KMS-11 (cell line): Measurements from ENCODE around the gene TP53AIP1.

Experiments
- H2AFZ ChIP-seq: fragments of 200-600 bp; sonication (generic); 2 replicates; pipeline ENCODE4 v1.6.1; 2016; ENCODE audit warnings: antibody characterized with exemption, mixed run types, low read depth
- H3K27ac ChIP-seq: fragments of 200-600 bp; sonication (generic); 2 replicates; pipeline ENCODE4 v1.6.1; 2016; ENCODE audit warnings: mild to moderate bottlenecking, mixed run types
- H3K27me3 ChIP-seq: fragments of 200-600 bp; sonication (generic); 2 replicates; pipeline ENCODE4 v1.6.1; 2017; ENCODE audit warnings: mild to moderate bottlenecking, low read depth, mixed run types, moderate library complexity; ENCODE audit not compliant: insufficient read depth
- H3K36me3 ChIP-seq: fragments of 200-600 bp; sonication (generic); 2 replicates; pipeline ENCODE4 v1.6.1; 2017; ENCODE audit warnings: mild to moderate bottlenecking, mixed run types; ENCODE audit not compliant: insufficient read depth
- H3K4me1 ChIP-seq: fragments of 200-600 bp; sonication (generic); 2 replicates; pipeline ENCODE4 v1.6.1; 2016; ENCODE audit warnings: mild to moderate bottlenecking, low read depth, mixed run types; ENCODE audit not compliant: poor library complexity, severe bottlenecking
- H3K4me2 ChIP-seq: fragments of 200-600 bp; sonication (generic); 2 replicates; pipeline ENCODE4 v1.7.0; 2016; ENCODE audit warnings: mild to moderate bottlenecking, mixed run types
- H3K4me3 ChIP-seq: fragments of 200-600 bp; sonication (generic); IDR thresholded peaks from 2 replicates; pipeline ENCODE4 v1.6.1; 2017; ENCODE audit warnings: low read depth, low read length, mixed read lengths; ENCODE audit not compliant: insufficient read depth
- H3K79me2 ChIP-seq: fragments of 200-600 bp; sonication (generic); 2 replicates; pipeline ENCODE4 v1.6.1; 2016; ENCODE audit warnings: low read depth, mixed run types; ENCODE audit not compliant: insufficient read depth
- H3K9ac ChIP-seq: fragments of 200-600 bp; sonication (generic); 2 replicates; pipeline ENCODE4 v1.6.1; 2016; ENCODE audit warnings: mild to moderate bottlenecking, mixed run types
- H4K20me1 ChIP-seq: fragments of 200-600 bp; sonication (generic); 2 replicates; pipeline ENCODE4 v1.6.1; 2016; ENCODE audit warnings: mild to moderate bottlenecking, mixed run types; ENCODE audit not compliant: insufficient read depth
- CTCF ChIP-seq: fragments of 200-600 bp; sonication (generic); conservative IDR thresholded peaks from 2 replicates; pipeline ENCODE4 v1.6.1; 2017; ENCODE audit warnings: low read depth, mild to moderate bottlenecking, antibody characterized with exemption, low read length, moderate library complexity, mixed read lengths

TP53AIP1 gene

GRCh38 chr11:128934351-128934750 lies 8.3 kb downstream of the TP53AIP1 start:
- H3K36me3 ChIP-seq: no peaks in the 10 kb centered on the region
- no peak overlapping the region for H3K4me3 ChIP-seq
- H3K27me3 ChIP-seq: no peaks in the 10 kb centered on the region
- no peak overlapping the region for H3K27ac ChIP-seq
- peaks cover 5% of the 10 kb centered on the region for H3K4me1 ChIP-seq
- no peaks in the 10 kb centered on the region for H3K79me2 ChIP-seq
- no peak overlapping the region for H3K9ac ChIP-seq
- H3K4me2 ChIP-seq: no peak overlapping the region
- no peak for TF ChIP-seq CTCF
- H2AFZ ChIP-seq: no peak overlapping the region
- H4K20me1 ChIP-seq: no peaks in the 10 kb centered on the region

GRCh38 chr11:128933481-128934178 lies 9.0 kb downstream of the TP53AIP1 start:
- Histone ChIP-seq H2AFZ (no peak overlapping the region), H3K9ac (no peak overlapping the region), H3K27ac (no peak overlapping the region), H3K4me2 (no peak overlapping the region), H3K79me2 (no peaks in the 10 kb centered on the region), H3K4me3 (no peak overlapping the region), H3K36me3 (no peaks in the 10 kb centered on the region), H3K4me1 (peaks cover 13% of the 10 kb centered on the region), H3K27me3 (no peaks in the 10 kb centered on the region), H4K20me1 (no peaks in the 10 kb centered on the region)
- no peak for TF ChIP-seq CTCF

GRCh38 chr11:128931668-128932067 lies 11.0 kb downstream of the TP53AIP1 start:
- H3K36me3 ChIP-seq: no peaks in the 10 kb centered on the region
- H3K27me3 ChIP-seq: no peaks in the 10 kb centered on the region
- H3K27ac ChIP-seq: no peak overlapping the region
- H2AFZ ChIP-seq: no peak overlapping the region
- H3K9ac ChIP-seq: no peak overlapping the region
- no peak overlapping the region for H3K4me3 ChIP-seq
- H3K79me2 ChIP-seq: no peaks in the 10 kb centered on the region
- H3K4me2 ChIP-seq: no peak overlapping the region
- TF ChIP-seq CTCF: no peak
- peaks cover 23% of the 10 kb centered on the region for H3K4me1 ChIP-seq
- no peaks in the 10 kb centered on the region for H4K20me1 ChIP-seq

GRCh38 chr11:128931066-128931465 lies 11.6 kb downstream of the TP53AIP1 start:
- no peak overlapping the region for H2AFZ ChIP-seq
- no peaks in the 10 kb centered on the region for H3K79me2 ChIP-seq
- H3K9ac ChIP-seq: no peak overlapping the region
- H3K4me3 ChIP-seq: no peak overlapping the region
- H4K20me1 ChIP-seq: no peaks in the 10 kb centered on the region
- TF ChIP-seq CTCF: no peak
- no peaks in the 10 kb centered on the region for H3K36me3 ChIP-seq
- H3K4me1 ChIP-seq: peaks cover 23% of the 10 kb centered on the region
- no peak overlapping the region for H3K27ac ChIP-seq
- no peak overlapping the region for H3K4me2 ChIP-seq
- no peaks in the 10 kb centered on the region for H3K27me3 ChIP-seq
